Suprapubic skin (tissue), 4 donors: ENCODE results near the gene HCN2. TPM values are rescaled to one million over a fixed set of nuclear protein-coding genes. Genes with fewer than 3 reads are reported as not detected.
"Not testable (repeated sequence)": the region's sequence is repeated elsewhere in the genome, so short reads cannot be mapped to it uniquely, and the experiment has no call there.

Experiments used
- DNase-seq, 2 donors: peaks; one replicate each; pipeline ENCODE4 v3.0.0-alpha.2; 2019; ENCODE audit warnings: low spot score in 2 of 2
- H3K27ac ChIP-seq: fragments of 200-600 bp; sonication (generic); one replicate; pipeline ENCODE4 v1.5.1; 2019
- H3K27me3 ChIP-seq: fragments of 200-600 bp; sonication (generic); one replicate; pipeline ENCODE4 v1.5.1; 2019
- H3K36me3 ChIP-seq: fragments of 200-600 bp; sonication (generic); one replicate; pipeline ENCODE4 v1.5.1; 2019
- H3K4me1 ChIP-seq: fragments of 200-600 bp; sonication (generic); one replicate; pipeline ENCODE4 v1.5.1; 2019
- H3K4me3 ChIP-seq: fragments of 200-600 bp; sonication (generic); one replicate; pipeline ENCODE4 v1.5.1; 2019; ENCODE audit warnings: mild to moderate bottlenecking
- H3K9me3 ChIP-seq: fragments of 200-600 bp; sonication (generic); one replicate; pipeline ENCODE4 v1.5.1; 2019
- EP300 ChIP-seq: sonication (generic); formaldehyde crosslinking; IDR thresholded peaks from one replicate; pipeline ENCODE4 v1.6.1; 2017; ENCODE audit warnings: antibody characterized with exemption
- POLR2A ChIP-seq, 2 donors: fragments of 450-650 bp; IDR thresholded peaks; one replicate each; pipeline ENCODE4 v1.6.1; 2017; ENCODE audit warnings: antibody characterized with exemption in 2 of 2, mild to moderate bottlenecking in 2 of 2, moderate library complexity in 2 of 2
- POLR2AphosphoS5 ChIP-seq, 3 donors: sonication (generic); formaldehyde crosslinking; IDR thresholded peaks; one replicate each; pipeline ENCODE4 v1.6.1; 2017; ENCODE audit warnings: antibody characterized with exemption in 3 of 3
- WGBS: methylation state at CpG from one replicate; pipeline ENCODE4 v1.1.5; 2018; 5-methylcytosine and 5-hydroxymethylcytosine counted together
- total RNA-seq, 4 donors: library from RNA; depleted of rRNA; stranded (reverse); fragments of >200 nt; gene quantifications; one replicate each; pipeline ENCODE4 v1.1.0, GENCODE V29; 2016
- TF ChIP-seq, protein P1 (sequence below), 2 donors: fragments of 200-600 bp in 1 of 2; fragments of 450-650 bp in 1 of 2; sonication (generic) in 1 of 2; IDR thresholded peaks; one replicate each; pipeline ENCODE4 v1.5.1; 2016 to 2019; ENCODE audit warnings: antibody characterized with exemption in 2 of 2, mild to moderate bottlenecking in 1 of 2, moderate library complexity in 1 of 2

HCN2 gene
- total RNA-seq, 4 donors from 2014 or later = 0.11 to 1.7 (median 0.81) TPM

DNA sequence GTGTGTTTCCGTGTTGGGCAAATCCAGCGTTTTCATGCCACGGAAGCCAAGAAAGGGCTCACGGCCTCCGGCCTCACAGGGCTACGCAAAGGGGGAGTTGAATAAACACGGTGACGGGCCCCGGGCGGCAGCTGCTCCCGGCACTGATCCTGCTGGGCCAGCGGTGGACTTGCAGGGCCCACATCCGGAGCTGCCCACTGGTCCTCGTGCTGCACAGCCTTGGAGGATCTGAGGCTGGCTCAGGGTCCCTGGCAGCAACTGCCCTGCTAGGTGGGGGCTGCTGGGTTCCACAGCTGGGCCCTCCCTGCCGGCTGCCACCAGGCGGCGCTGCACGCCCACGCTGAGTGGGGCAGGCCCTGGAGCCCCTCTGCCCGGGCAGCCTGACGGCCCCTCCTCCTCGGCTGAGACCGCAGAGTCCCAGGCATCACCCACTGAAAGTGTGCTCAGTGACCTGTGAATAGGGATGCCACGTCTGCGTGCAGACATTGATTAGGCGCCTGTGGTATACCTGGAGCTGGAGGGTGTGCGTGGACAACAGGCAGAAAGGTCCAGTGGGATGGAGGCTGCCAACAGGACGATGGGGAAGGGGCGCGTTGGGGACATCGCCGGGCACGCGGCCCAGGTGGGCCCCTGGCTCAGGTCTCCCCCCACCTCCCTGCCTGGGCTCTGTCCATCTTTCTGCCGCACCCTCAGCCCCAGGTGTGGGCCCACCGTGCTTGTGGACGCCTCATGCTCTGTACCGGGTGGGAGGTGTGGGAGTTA is 5.3 kb upstream of the HCN2 start:
- DNase-seq = peak in 1 of 2 donors; percentile 65
- 45% methylated on average over 29 of the region's 38 CpGs for WGBS
- H3K9me3 ChIP-seq = no peaks in the 10 kb centered on the region
- no peak overlapping the region for H3K4me3 ChIP-seq
- no peak overlapping the region for H3K27ac ChIP-seq
- peaks cover 27% of the 10 kb centered on the region for H3K4me1 ChIP-seq
- H3K36me3 ChIP-seq = peaks cover 43% of the 10 kb centered on the region
- H3K27me3 ChIP-seq = peaks cover 42% of the 10 kb centered on the region
- TF ChIP-seq, protein P1, sequence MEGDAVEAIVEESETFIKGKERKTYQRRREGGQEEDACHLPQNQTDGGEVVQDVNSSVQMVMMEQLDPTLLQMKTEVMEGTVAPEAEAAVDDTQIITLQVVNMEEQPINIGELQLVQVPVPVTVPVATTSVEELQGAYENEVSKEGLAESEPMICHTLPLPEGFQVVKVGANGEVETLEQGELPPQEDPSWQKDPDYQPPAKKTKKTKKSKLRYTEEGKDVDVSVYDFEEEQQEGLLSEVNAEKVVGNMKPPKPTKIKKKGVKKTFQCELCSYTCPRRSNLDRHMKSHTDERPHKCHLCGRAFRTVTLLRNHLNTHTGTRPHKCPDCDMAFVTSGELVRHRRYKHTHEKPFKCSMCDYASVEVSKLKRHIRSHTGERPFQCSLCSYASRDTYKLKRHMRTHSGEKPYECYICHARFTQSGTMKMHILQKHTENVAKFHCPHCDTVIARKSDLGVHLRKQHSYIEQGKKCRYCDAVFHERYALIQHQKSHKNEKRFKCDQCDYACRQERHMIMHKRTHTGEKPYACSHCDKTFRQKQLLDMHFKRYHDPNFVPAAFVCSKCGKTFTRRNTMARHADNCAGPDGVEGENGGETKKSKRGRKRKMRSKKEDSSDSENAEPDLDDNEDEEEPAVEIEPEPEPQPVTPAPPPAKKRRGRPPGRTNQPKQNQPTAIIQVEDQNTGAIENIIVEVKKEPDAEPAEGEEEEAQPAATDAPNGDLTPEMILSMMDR (IDR thresholded peaks at IDR 0.05) = peak; percentile 58 to 86
- TF ChIP-seq POLR2AphosphoS5 (IDR thresholded peaks at IDR 0.05) = no peak

DNA sequence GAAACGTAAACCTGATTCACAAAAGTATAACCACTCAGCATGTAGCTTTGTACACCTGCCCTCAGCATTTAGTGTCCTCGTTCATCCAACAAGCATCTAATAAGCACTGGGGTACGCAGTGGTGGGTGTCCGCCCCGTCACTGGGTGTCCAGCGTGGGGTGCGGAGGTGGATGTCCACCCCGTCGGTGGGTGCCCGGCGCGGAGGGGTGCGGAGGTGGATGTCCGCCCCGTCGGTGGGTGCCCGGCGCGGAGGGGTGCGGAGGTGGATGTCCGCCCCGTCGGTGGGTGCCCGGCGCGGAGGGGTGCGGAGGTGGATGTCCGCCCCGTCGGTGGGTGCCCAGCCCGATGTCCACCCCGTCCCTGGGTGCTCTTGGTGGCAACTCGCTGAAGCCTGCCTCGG is 4.5 kb upstream of the HCN2 start:
- not testable (repeated sequence) for DNase-seq, H3K27ac ChIP-seq, H3K4me3 ChIP-seq, H3K9me3 ChIP-seq
- 84% methylated on average over 28 of the region's 34 CpGs for WGBS
- peaks cover 36% of the 10 kb centered on the region for H3K36me3 ChIP-seq
- peaks cover 29% of the 10 kb centered on the region for H3K4me1 ChIP-seq
- peaks cover 44% of the 10 kb centered on the region for H3K27me3 ChIP-seq

DNA sequence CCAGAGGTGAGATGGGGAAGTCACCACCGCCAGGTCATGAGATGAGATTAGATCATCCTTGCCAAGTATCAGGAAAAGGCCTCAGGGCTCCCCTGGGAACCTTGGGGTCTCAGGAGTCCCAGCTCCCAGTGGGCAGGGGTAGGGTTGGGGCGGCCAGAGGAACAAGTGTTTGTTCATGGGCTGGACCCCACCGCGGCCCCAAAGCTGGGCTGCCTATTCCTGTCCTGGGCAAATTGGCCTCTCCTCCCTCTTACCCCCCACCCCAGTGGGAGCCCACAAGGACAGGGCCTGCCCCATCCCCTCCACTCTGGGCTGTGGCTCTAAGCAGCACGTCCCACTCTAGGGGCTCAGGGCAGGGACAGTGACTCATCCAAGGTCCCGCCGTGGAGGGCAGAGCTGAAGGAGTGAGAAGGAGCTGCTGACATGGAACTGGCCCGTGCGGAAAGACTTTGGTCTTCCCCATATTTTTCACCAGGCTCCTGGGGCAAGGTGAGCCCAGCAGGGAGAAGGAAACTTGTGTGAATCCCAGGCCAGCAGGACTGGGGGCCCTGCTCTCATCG is 4.0 kb upstream of the HCN2 start:
- Histone ChIP-seq H3K9me3 (no peaks in the 10 kb centered on the region), H3K36me3 (peaks cover 31% of the 10 kb centered on the region), H3K4me1 (peaks cover 33% of the 10 kb centered on the region), H3K4me3 (no peak overlapping the region), H3K27me3 (peaks cover 49% of the 10 kb centered on the region), H3K27ac (no peak overlapping the region)
- 76% methylated on average over 9 of the region's 10 CpGs for WGBS
- TF ChIP-seq POLR2AphosphoS5 (IDR thresholded peaks at IDR 0.05) = no peak
- TF ChIP-seq, protein P1 (IDR thresholded peaks at IDR 0.05) = no peak
- no peak for TF ChIP-seq EP300
- TF ChIP-seq POLR2A (IDR thresholded peaks at IDR 0.05) = no peak
- no peak for DNase-seq

DNA sequence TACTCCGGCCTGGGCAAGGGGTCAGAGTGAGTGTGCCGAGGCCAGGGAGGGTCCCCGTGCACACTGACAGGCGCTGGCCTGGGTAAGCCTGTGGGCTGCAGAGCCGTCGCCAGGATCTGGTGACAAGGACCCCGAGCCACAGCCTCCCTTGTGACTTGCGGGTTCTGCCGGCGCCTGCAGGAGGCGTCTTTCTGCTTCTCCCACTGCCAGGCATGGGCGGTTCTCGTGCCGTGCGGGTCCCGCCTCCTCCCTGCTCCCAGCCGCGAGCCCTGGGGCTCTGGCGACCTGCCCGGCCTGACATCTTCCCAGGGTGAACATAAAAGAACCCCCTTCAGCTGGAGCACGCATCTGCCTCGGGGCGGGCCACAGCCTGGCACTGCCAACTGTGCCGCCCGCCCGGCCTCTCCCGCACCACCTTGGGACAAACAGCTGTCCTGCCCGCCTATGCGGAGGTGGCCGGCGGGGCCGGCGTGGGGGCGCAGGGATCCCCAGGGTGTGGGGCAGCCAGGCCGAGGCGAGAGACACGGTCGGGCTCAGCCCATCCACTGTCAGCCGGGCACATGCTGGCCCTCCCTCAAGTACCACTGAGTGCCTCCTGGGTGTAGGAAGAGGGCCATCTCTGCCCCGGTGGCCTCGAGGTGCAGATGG is 1.5 kb upstream of the HCN2 start:
- WGBS = 7% methylated on average over 10 of the region's 41 CpGs
- TF ChIP-seq, protein P1 (IDR thresholded peaks at IDR 0.05) = peak in 1 of 2 donors; percentile 68
- no peak for TF ChIP-seq POLR2AphosphoS5 (IDR thresholded peaks at IDR 0.05)
- Histone ChIP-seq H3K4me3 (peak overlapping the region; percentile 5), H3K36me3 (peaks cover 5% of the 10 kb centered on the region), H3K4me1 (peaks cover 43% of the 10 kb centered on the region), H3K27me3 (peaks cover 74% of the 10 kb centered on the region), H3K27ac (no peak overlapping the region), H3K9me3 (no peaks in the 10 kb centered on the region)
- DNase-seq = no peak

DNA sequence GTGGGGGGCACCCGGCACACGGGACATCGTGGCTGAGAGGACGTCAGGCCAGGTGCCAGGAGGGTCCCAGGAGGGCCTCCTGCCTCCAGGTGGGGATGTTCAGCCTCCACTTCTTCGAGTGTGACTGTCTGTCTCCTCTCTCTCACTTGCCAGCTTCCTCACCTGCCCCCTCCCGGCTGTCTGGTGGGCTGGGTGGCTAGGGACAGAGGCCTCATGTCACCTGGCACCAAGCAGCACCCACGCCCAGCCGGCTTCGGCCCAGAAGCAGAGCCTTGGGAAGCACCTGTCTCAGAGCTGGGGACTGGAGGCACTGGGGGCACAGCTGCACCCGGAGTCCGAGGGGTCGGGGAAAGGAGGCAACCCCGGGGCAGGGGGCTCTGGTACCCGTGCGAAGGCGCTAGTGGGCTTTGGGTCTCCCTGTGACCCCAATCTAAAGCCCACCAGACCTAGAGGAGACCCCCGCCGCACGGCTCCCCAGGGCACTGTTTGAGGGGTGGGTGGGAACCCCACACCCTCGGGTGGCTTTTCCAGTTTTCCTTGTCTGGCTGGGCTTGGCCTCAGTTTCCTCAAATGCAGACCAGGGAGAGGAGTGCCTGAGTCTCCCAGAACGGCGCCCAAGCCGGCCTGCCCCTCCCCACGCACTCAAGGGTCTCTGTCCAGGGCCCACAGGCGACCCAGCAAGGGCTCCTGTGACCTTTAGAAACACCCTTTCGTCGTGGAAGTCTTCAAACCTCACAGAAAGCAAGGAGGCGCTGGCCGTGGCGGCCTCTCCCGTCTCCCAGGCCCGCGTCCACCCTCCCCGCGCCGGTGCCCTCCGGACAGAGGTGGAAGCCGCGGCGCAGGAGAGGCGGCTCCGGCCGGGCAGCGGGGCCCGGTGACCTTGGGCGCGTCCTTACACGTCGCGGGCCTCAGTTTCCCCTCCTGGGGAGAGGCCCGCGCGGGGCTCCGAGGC is 664 bp upstream of the HCN2 start:
- H3K36me3 ChIP-seq = no peaks in the 10 kb centered on the region
- H3K4me1 ChIP-seq = peaks cover 38% of the 10 kb centered on the region
- peaks cover 78% of the 10 kb centered on the region for H3K27me3 ChIP-seq
- no peaks in the 10 kb centered on the region for H3K9me3 ChIP-seq
- TF ChIP-seq POLR2A (IDR thresholded peaks at IDR 0.05) = no peak
- TF ChIP-seq, protein P1 (IDR thresholded peaks at IDR 0.05) = no peak
- no peak for TF ChIP-seq EP300
- TF ChIP-seq POLR2AphosphoS5 (IDR thresholded peaks at IDR 0.05) = no peak
- no peak overlapping the region for H3K27ac ChIP-seq
- WGBS = 45% methylated on average over 4 of the region's 54 CpGs
- H3K4me3 ChIP-seq = peak overlapping the region; percentile 34
- DNase-seq = no peak
